Liver (tissue), 3 donors: ENCODE results near the gene TSSK2.

Experiments used
- CTCF ChIP-seq: fragments of 150-350 bp; IDR thresholded peaks from 2 replicates; pipeline ENCODE4 v1.5.1; 2017; ENCODE audit warnings: improper control_type of control experiment, low read depth, low read length; ENCODE audit not compliant: missing input control
- RXRA ChIP-seq, 2 donors: IDR thresholded peaks; 2 replicates each; pipeline ENCODE4 v1.6.1; 2017 to 2018; ENCODE audit warnings: antibody characterized with exemption in 2 of 2, mild to moderate bottlenecking in 1 of 2
- ZBTB33 ChIP-seq: IDR thresholded peaks from 2 replicates; pipeline ENCODE4 v1.6.1; 2016; ENCODE audit warnings: antibody characterized with exemption
- donor health status: healthy.
- donor health status: healthy.

- TF ChIP-seq CTCF (no peak), ZBTB33 (no peak), RXRA (IDR thresholded peaks at IDR 0.05) (no peak)
Measured at GRCh38 chr22:19122752-19123492, 8.2 kb upstream of the TSSK2 start.
